GM23338 (cell line): ENCODE data around the gene NXPH3. TPM values are rescaled to one million over a fixed set of nuclear protein-coding genes. Genes with fewer than 3 reads are reported as not detected.

Experiments used
- ATAC-seq: fragments of 200-7000 bp; cut with Tn5 transposase; 3 replicates; pipeline ENCODE4 v1.9.1; 2020
- DNase-seq: peaks from one replicate; pipeline ENCODE4 v3.0.0-alpha.2; 2015; ENCODE audit warnings: low spot score
- H2AFZ ChIP-seq: fragments of 200-600 bp; sonication (generic); 2 replicates; pipeline ENCODE4 v1.8.0; 2016; ENCODE audit warnings: antibody characterized with exemption, mild to moderate bottlenecking, moderate library complexity
- H3F3A ChIP-seq: fragments of 200-600 bp; sonication (generic); replicated peaks from 2 replicates; pipeline ENCODE4 v1.8.0; 2017; ENCODE audit warnings: antibody characterized with exemption, mixed run types, low read depth
- H3K27ac ChIP-seq: fragments of 200-600 bp; sonication (generic); 2 replicates; pipeline ENCODE4 v1.6.1; 2016; ENCODE audit warnings: low read depth
- H3K27me3 ChIP-seq: fragments of 200-600 bp; sonication (generic); 2 replicates; pipeline ENCODE4 v1.8.0; 2016; ENCODE audit warnings: mild to moderate bottlenecking, mixed run types, moderate library complexity; ENCODE audit not compliant: insufficient read depth
- H3K36me3 ChIP-seq: fragments of 200-600 bp; sonication (generic); 2 replicates; pipeline ENCODE4 v1.8.0; 2016; ENCODE audit warnings: mild to moderate bottlenecking; ENCODE audit not compliant: insufficient read depth
- H3K4me1 ChIP-seq: fragments of 200-600 bp; sonication (generic); 2 replicates; pipeline ENCODE4 v1.8.0; 2016; ENCODE audit warnings: mild to moderate bottlenecking, moderate library complexity; ENCODE audit not compliant: insufficient read depth
- H3K4me2 ChIP-seq: fragments of 200-600 bp; sonication (generic); 2 replicates; pipeline ENCODE4 v1.7.1; 2017; ENCODE audit warnings: mixed run types
- H3K4me3 ChIP-seq: fragments of 200-600 bp; sonication (generic); 2 replicates; pipeline ENCODE4 v1.6.1; 2016; ENCODE audit warnings: mixed run types
- H3K79me2 ChIP-seq: fragments of 200-600 bp; sonication (generic); replicated peaks from 2 replicates; pipeline ENCODE4 v1.8.0; 2017; ENCODE audit warnings: mild to moderate bottlenecking; ENCODE audit not compliant: insufficient read depth
- H3K9me2 ChIP-seq: fragments of 200-600 bp; sonication (generic); 2 replicates; pipeline ENCODE4 v1.8.0; 2017; ENCODE audit not compliant: insufficient read depth
- H4K20me1 ChIP-seq: fragments of 200-600 bp; sonication (generic); replicated peaks from 2 replicates; pipeline ENCODE4 v1.8.0; 2017; ENCODE audit warnings: mild to moderate bottlenecking; ENCODE audit not compliant: insufficient read depth
- H3K27ac Mint-ChIP-seq: 2 replicates; pipeline ENCODE4 v1.8.0; 2020; ENCODE audit warnings: inconsistent platforms, mild to moderate bottlenecking, moderate library complexity, mixed read lengths
- H3K27me3 Mint-ChIP-seq: 3 replicates; pipeline ENCODE4 v1.8.0; 2022; ENCODE audit warnings: low read depth, mild to moderate bottlenecking, moderate library complexity, mixed read lengths, inconsistent platforms; ENCODE audit not compliant: insufficient read depth, poor library complexity
- H3K36me3 Mint-ChIP-seq: 3 replicates; pipeline ENCODE4 v1.8.0; 2021; ENCODE audit warnings: low read depth, mild to moderate bottlenecking, inconsistent platforms, moderate library complexity, mixed read lengths
- H3K4me1 Mint-ChIP-seq: 3 replicates; pipeline ENCODE4 v1.8.0; 2020; ENCODE audit warnings: mild to moderate bottlenecking, inconsistent platforms, mixed read lengths
- H3K4me3 Mint-ChIP-seq: 3 replicates; pipeline ENCODE4 v1.8.0; 2021; ENCODE audit warnings: moderate library complexity, mild to moderate bottlenecking, inconsistent platforms, mixed read lengths
- H3K9me3 Mint-ChIP-seq: 3 replicates; pipeline ENCODE4 v1.8.0; 2020; ENCODE audit warnings: moderate library complexity, mild to moderate bottlenecking, inconsistent platforms, mixed read lengths
- CREB1 ChIP-seq: fragments of 250-450 bp; sonication (Bioruptor Pico); IDR thresholded peaks from 2 replicates; pipeline ENCODE4 v1.5.0; 2020; ENCODE audit warnings: low read depth, mild to moderate bottlenecking, moderate library complexity
- EZH2 ChIP-seq: fragments of 200-600 bp; sonication (generic); IDR thresholded peaks from one replicate; pipeline ENCODE4 v1.8.0; 2017; ENCODE audit warnings: antibody characterized with exemption, mild to moderate bottlenecking, low read depth; ENCODE audit not compliant: unreplicated experiment
- EZH2phosphoT487 ChIP-seq: fragments of 200-600 bp; sonication (generic); IDR thresholded peaks from one replicate; pipeline ENCODE4 v1.8.1; 2018; ENCODE audit warnings: antibody characterized with exemption; ENCODE audit not compliant: unreplicated experiment
- JUNB ChIP-seq: IDR thresholded peaks from one replicate; pipeline ENCODE4 v1.6.1; 2016; ENCODE audit warnings: antibody characterized with exemption; ENCODE audit not compliant: unreplicated experiment
- POLR2AphosphoS5 ChIP-seq: IDR thresholded peaks from 2 replicates; pipeline ENCODE4 v1.6.1; 2016; ENCODE audit warnings: antibody characterized with exemption, low read depth
- ZNF114 ChIP-seq: fragments of 250-450 bp; sonication (Bioruptor Pico); IDR thresholded peaks from 2 replicates; pipeline ENCODE4 v1.5.0; 2020; ENCODE audit warnings: mild to moderate bottlenecking, moderate library complexity
- ZNF331 ChIP-seq: fragments of 250-450 bp; sonication (Bioruptor Pico); IDR thresholded peaks from 2 replicates; pipeline ENCODE4 v1.5.0; 2020; ENCODE audit warnings: low read depth, mild to moderate bottlenecking, moderate library complexity
- polyA plus RNA-seq: library from polyadenylated mRNA; unstranded; fragments of >200 nt; fragmentation: Nextera tagmentation; extraction: Ambion mirVana; gene quantifications from 2 replicates; pipeline ENCODE4 v1.2.1, GENCODE V29; 2016
- total RNA-seq: library from RNA; depleted of rRNA; stranded (reverse); fragments of >200 nt; shearing (Covaris generic); gene quantifications from 2 replicates; pipeline ENCODE4 v1.2.3, GENCODE V29; 2014
- TF ChIP-seq, protein P1 (sequence below): fragments of 250-450 bp; sonication (Bioruptor Pico); IDR thresholded peaks from 2 replicates; pipeline ENCODE4 v1.5.0; 2020; ENCODE audit warnings: mild to moderate bottlenecking, moderate library complexity
- TF ChIP-seq, protein P2 (sequence below): IDR thresholded peaks from one replicate; pipeline ENCODE4 v1.6.1; 2018; ENCODE audit warnings: antibody characterized with exemption; ENCODE audit not compliant: unreplicated experiment
- TF ChIP-seq, protein P3 (sequence below), 2 experiments: fragments of 200-600 bp in 1 of 2; sonication (generic) in 1 of 2; conservative IDR thresholded peaks; 2 replicates each; pipeline versions ENCODE4 v1.5.1 to v1.6.1; 2016 to 2017; ENCODE audit warnings: antibody characterized with exemption in 2 of 2, low read depth in 2 of 2, mild to moderate bottlenecking in 2 of 2, moderate library complexity in 1 of 2

Gene NXPH3
- total and polyA plus RNA-seq, 2 experiments from 2014 or later, result 0.23 to 2.7 TPM

DNA sequence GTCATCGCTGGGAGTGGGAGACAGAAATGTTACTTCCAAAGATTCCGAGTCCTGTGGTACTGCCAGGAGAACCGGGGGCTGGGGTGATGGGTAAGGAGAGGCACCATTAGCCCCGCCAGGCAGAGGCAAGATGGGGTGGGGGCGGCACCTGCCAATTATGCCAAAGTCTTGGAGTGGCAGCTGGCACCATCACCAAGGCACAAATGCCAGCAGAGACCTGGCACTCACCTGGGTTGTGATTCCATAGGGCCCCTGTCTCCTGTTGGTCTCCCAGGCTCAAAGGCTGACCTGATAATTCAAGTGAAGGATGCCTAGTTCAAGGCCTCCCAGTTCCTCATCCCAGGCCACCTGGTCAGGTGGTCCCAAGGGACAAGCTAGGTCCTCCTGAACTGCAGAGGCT lies 7.6 kb downstream of the NXPH3 start (continued):
- TF ChIP-seq, protein P1, sequence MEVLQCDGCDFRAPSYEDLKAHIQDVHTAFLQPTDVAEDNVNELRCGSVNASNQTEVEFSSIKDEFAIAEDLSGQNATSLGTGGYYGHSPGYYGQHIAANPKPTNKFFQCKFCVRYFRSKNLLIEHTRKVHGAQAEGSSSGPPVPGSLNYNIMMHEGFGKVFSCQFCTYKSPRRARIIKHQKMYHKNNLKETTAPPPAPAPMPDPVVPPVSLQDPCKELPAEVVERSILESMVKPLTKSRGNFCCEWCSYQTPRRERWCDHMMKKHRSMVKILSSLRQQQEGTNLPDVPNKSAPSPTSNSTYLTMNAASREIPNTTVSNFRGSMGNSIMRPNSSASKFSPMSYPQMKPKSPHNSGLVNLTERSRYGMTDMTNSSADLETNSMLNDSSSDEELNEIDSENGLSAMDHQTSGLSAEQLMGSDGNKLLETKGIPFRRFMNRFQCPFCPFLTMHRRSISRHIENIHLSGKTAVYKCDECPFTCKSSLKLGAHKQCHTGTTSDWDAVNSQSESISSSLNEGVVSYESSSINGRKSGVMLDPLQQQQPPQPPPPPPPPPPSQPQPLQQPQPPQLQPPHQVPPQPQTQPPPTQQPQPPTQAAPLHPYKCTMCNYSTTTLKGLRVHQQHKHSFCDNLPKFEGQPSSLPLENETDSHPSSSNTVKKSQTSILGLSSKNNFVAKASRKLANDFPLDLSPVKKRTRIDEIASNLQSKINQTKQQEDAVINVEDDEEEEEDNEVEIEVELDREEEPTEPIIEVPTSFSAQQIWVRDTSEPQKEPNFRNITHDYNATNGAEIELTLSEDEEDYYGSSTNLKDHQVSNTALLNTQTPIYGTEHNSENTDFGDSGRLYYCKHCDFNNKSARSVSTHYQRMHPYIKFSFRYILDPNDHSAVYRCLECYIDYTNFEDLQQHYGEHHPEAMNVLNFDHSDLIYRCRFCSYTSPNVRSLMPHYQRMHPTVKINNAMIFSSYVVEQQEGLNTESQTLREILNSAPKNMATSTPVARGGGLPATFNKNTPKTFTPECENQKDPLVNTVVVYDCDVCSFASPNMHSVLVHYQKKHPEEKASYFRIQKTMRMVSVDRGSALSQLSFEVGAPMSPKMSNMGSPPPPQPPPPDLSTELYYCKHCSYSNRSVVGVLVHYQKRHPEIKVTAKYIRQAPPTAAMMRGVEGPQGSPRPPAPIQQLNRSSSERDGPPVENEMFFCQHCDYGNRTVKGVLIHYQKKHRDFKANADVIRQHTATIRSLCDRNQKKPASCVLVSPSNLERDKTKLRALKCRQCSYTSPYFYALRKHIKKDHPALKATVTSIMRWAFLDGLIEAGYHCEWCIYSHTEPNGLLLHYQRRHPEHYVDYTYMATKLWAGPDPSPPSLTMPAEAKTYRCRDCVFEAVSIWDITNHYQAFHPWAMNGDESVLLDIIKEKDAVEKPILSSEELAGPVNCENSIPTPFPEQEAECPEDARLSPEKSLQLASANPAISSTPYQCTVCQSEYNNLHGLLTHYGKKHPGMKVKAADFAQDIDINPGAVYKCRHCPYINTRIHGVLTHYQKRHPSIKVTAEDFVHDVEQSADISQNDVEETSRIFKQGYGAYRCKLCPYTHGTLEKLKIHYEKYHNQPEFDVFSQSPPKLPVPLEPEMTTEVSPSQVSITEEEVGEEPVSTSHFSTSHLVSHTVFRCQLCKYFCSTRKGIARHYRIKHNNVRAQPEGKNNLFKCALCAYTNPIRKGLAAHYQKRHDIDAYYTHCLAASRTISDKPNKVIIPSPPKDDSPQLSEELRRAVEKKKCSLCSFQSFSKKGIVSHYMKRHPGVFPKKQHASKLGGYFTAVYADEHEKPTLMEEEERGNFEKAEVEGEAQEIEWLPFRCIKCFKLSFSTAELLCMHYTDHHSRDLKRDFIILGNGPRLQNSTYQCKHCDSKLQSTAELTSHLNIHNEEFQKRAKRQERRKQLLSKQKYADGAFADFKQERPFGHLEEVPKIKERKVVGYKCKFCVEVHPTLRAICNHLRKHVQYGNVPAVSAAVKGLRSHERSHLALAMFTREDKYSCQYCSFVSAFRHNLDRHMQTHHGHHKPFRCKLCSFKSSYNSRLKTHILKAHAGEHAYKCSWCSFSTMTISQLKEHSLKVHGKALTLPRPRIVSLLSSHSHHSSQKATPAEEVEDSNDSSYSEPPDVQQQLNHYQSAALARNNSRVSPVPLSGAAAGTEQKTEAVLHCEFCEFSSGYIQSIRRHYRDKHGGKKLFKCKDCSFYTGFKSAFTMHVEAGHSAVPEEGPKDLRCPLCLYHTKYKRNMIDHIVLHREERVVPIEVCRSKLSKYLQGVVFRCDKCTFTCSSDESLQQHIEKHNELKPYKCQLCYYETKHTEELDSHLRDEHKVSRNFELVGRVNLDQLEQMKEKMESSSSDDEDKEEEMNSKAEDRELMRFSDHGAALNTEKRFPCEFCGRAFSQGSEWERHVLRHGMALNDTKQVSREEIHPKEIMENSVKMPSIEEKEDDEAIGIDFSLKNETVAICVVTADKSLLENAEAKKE (CRISPR knock-in tag), result no peak
- no peak for TF ChIP-seq ZNF331 (CRISPR knock-in tag)
- TF ChIP-seq ZNF114, result no peak
- TF ChIP-seq EZH2, result no peak

DNA sequence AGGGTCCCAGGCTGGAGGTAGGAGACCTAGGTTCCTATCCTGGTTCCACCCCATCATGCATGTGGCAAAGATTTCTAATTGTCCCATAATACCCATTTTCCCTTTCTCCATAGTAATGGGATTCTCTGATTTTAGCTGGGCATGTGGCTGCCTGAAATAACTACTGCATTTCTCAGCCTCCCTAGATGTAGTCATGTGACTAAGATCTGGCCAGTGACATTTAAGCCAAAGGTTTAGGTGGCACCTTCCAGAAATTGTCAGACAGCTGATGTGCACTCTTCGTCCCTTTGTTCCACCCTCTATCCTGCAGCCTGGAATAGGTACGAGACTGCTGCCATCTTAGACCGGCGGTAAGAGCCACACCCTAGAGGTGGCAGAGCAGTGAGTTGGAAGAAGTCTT lies 8.2 kb downstream of the NXPH3 start:
- no peak overlapping the region for H3K4me3 Mint-ChIP-seq
- H3K9me3 Mint-ChIP-seq, result no peaks in the 10 kb centered on the region
- Histone ChIP-seq H3K27me3 (no peaks in the 10 kb centered on the region), H3K36me3 (no peaks in the 10 kb centered on the region), H3F3A (0 out of 2 replicates have a peak, but pooled peaks cover 3% of the 10 kb centered on the region), H4K20me1 (no peaks in the 10 kb centered on the region), H3K9me2 (no peaks in the 10 kb centered on the region), H3K79me2 (no peaks in the 10 kb centered on the region), H3K27ac (no peak overlapping the region), H3K4me2 (no peak overlapping the region), H3K4me3 (no peak overlapping the region), H2AFZ (no peak overlapping the region), H3K4me1 (no peaks in the 10 kb centered on the region)
- H3K36me3 Mint-ChIP-seq, result no peaks in the 10 kb centered on the region; the same call in 2 of the 3 replicates
- DNase-seq (no peak), ATAC-seq (no peak)
- H3K27ac Mint-ChIP-seq, result no peak overlapping the region
- H3K27me3 Mint-ChIP-seq, result peaks cover 3% of the 10 kb centered on the region
- H3K4me1 Mint-ChIP-seq, result peaks cover 16% of the 10 kb centered on the region; the same call in 2 of the 3 replicates
- TF ChIP-seq, protein P2, sequence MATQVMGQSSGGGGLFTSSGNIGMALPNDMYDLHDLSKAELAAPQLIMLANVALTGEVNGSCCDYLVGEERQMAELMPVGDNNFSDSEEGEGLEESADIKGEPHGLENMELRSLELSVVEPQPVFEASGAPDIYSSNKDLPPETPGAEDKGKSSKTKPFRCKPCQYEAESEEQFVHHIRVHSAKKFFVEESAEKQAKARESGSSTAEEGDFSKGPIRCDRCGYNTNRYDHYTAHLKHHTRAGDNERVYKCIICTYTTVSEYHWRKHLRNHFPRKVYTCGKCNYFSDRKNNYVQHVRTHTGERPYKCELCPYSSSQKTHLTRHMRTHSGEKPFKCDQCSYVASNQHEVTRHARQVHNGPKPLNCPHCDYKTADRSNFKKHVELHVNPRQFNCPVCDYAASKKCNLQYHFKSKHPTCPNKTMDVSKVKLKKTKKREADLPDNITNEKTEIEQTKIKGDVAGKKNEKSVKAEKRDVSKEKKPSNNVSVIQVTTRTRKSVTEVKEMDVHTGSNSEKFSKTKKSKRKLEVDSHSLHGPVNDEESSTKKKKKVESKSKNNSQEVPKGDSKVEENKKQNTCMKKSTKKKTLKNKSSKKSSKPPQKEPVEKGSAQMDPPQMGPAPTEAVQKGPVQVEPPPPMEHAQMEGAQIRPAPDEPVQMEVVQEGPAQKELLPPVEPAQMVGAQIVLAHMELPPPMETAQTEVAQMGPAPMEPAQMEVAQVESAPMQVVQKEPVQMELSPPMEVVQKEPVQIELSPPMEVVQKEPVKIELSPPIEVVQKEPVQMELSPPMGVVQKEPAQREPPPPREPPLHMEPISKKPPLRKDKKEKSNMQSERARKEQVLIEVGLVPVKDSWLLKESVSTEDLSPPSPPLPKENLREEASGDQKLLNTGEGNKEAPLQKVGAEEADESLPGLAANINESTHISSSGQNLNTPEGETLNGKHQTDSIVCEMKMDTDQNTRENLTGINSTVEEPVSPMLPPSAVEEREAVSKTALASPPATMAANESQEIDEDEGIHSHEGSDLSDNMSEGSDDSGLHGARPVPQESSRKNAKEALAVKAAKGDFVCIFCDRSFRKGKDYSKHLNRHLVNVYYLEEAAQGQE, result no peak
- TF ChIP-seq CREB1 (no peak), ZNF114 (no peak), JUNB (no peak), EZH2phosphoT487 (no peak), POLR2AphosphoS5 (no peak)
- TF ChIP-seq, protein P3, sequence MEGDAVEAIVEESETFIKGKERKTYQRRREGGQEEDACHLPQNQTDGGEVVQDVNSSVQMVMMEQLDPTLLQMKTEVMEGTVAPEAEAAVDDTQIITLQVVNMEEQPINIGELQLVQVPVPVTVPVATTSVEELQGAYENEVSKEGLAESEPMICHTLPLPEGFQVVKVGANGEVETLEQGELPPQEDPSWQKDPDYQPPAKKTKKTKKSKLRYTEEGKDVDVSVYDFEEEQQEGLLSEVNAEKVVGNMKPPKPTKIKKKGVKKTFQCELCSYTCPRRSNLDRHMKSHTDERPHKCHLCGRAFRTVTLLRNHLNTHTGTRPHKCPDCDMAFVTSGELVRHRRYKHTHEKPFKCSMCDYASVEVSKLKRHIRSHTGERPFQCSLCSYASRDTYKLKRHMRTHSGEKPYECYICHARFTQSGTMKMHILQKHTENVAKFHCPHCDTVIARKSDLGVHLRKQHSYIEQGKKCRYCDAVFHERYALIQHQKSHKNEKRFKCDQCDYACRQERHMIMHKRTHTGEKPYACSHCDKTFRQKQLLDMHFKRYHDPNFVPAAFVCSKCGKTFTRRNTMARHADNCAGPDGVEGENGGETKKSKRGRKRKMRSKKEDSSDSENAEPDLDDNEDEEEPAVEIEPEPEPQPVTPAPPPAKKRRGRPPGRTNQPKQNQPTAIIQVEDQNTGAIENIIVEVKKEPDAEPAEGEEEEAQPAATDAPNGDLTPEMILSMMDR (conservative IDR thresholded peaks at IDR 0.05; ENCODE audit: low read depth in 2 of 2), result no peak
